Measurements from ENCODE around the gene EPHB6. TPM values are rescaled to one million over a fixed set of nuclear protein-coding genes. Genes with fewer than 3 reads are reported as not detected.

The EPHB6 gene
- total RNA-seq, 1 experiment from 2014 or later: 12.6 TPM

- Histone ChIP-seq H3K27ac (ENCODE audit: low read depth, low read length) (no peak overlapping the region), H3K4me3 (replicated peaks in 1 of 2; ENCODE audit: low read depth in 1 of 2, low read length in 2 of 2) (no peak overlapping the region), H3K4me2 (ENCODE audit: low read length) (no peak overlapping the region), H3K9ac (ENCODE audit: low read length) (no peak overlapping the region), H4K20me1 (ENCODE audit: insufficient read depth) (no peaks in the 10 kb centered on the region), H3K79me2 (ENCODE audit: insufficient read depth, low read length) (no peaks in the 10 kb centered on the region), H2AFZ (ENCODE audit: low read depth, low read length, poor library complexity, severe bottlenecking) (no peak overlapping the region), H3K4me1 (ENCODE audit: control insufficient read depth in 1 of 2, insufficient read depth in 2 of 2, low read length in 2 of 2) (no peaks in the 10 kb centered on the region), H3K9me2 (ENCODE audit: insufficient read depth) (no peaks in the 10 kb centered on the region), H3K27me3 (ENCODE audit: insufficient read depth, low read length) (no peaks in the 10 kb centered on the region), H3K9me3 (ENCODE audit: control insufficient read depth in 1 of 2, insufficient read depth in 1 of 2, low read depth in 1 of 2, low read length in 2 of 2) (no peaks in the 10 kb centered on the region), H3K36me3 (ENCODE audit: control insufficient read depth in 1 of 2, insufficient read depth in 2 of 2, low read length in 2 of 2) (no peaks in the 10 kb centered on the region)
- ChIA-PET RAD21 (ENCODE audit: low non-redundant PET in 1 of 2, low total read pairs in 2 of 2, uncharacterized antibody in 2 of 2, unreplicated experiment in 2 of 2) (interaction anchor here (0.7 to 1.2 kb wide), 4 partner anchors 88 to 342 kb away, joined by 3 to 5 read pairs (median 4); no protein-coding TSS in a partner anchor), CTCF (interaction anchor here (0.7 to 2.9 kb wide), 23 partner anchors 8 to 376 kb away, joined by 3 to 39 read pairs (median 4); partner anchors contain the start of genes EPHB6 and TRPV6), POLR2A (no interaction called here)
- ATAC-seq (peak; percentile 94), DNase-seq (ENCODE audit: low read depth, low spot score) (peak; percentile 28)
- no TSS peak for BruUV-seq (replicated peaks)
- TF ChIP-seq CTCF (IDR thresholded peaks at IDR 0.05 in 2 of 3, conservative IDR thresholded peaks at IDR 0.05 in 1 of 3; ENCODE audit: borderline replicate concordance in 1 of 3, insufficient read depth in 1 of 3, low read depth in 2 of 3, low read length in 2 of 3) (peak; percentile 76 to 93 (median 90)), POLR2AphosphoS5 (IDR thresholded peaks at IDR 0.05; ENCODE audit: low read depth, low read length) (no peak), RAD21 (IDR thresholded peaks at IDR 0.05; ENCODE audit: low read depth) (peak; percentile 40; the same call in 1 of the 2 replicates), YY1 (IDR thresholded peaks at IDR 0.05; ENCODE audit: extremely low read depth, insufficient replicate concordance, low read depth, low read length) (peak; percentile 23), EGR1 (IDR thresholded peaks at IDR 0.05; ENCODE audit: low read depth) (no peak)
- intact Hi-C loops (cut with micrococcal nuclease): loop anchor here (2.0 kb wide), 1 partner anchor 129 kb away; no protein-coding TSS in a partner anchor
Measured at GRCh38 chr7:142873281-142873784, 18.5 kb downstream of the EPHB6 start.

GRCh38 chr7:142873871-142874270 lies 19.0 kb downstream of the EPHB6 start:
- H3K27me3 ChIP-seq (ENCODE audit: insufficient read depth, low read length): no peaks in the 10 kb centered on the region
- no peak overlapping the region for H3K9ac ChIP-seq (ENCODE audit: low read length)
- no peaks in the 10 kb centered on the region for H3K36me3 ChIP-seq (ENCODE audit: control insufficient read depth in 1 of 2, insufficient read depth in 2 of 2, low read length in 2 of 2)
- H3K79me2 ChIP-seq (ENCODE audit: insufficient read depth, low read length): no peaks in the 10 kb centered on the region
- intact Hi-C loops (cut with micrococcal nuclease): loop anchor here (2.0 kb wide), 1 partner anchor 129 kb away; no protein-coding TSS in a partner anchor
- BruUV-seq (replicated peaks): no TSS peak
- no peaks in the 10 kb centered on the region for H3K4me1 ChIP-seq (ENCODE audit: control insufficient read depth in 1 of 2, insufficient read depth in 2 of 2, low read length in 2 of 2)
- RAD21 ChIA-PET (ENCODE audit: low non-redundant PET in 1 of 2, low total read pairs in 2 of 2, uncharacterized antibody in 2 of 2, unreplicated experiment in 2 of 2): interaction anchor here (1.0 to 1.1 kb wide), 2 partner anchors 87 kb away, joined by 5 read pairs; no protein-coding TSS in a partner anchor
- no peak overlapping the region for H3K27ac ChIP-seq (ENCODE audit: low read depth, low read length)
- H3K9me2 ChIP-seq (ENCODE audit: insufficient read depth): no peaks in the 10 kb centered on the region
- ATAC-seq (no peak), DNase-seq (ENCODE audit: low read depth, low spot score) (no peak)
- H3K4me3 ChIP-seq (replicated peaks in 1 of 2; ENCODE audit: low read depth in 1 of 2, low read length in 2 of 2): no peak overlapping the region
- H3K4me2 ChIP-seq (ENCODE audit: low read length): no peak overlapping the region
- no peaks in the 10 kb centered on the region for H4K20me1 ChIP-seq (ENCODE audit: insufficient read depth)
- POLR2A ChIA-PET: no interaction called here
- no peaks in the 10 kb centered on the region for H3K9me3 ChIP-seq (ENCODE audit: control insufficient read depth in 1 of 2, insufficient read depth in 1 of 2, low read depth in 1 of 2, low read length in 2 of 2)
- CTCF ChIA-PET: interaction anchor here (0.8 to 2.9 kb wide), 14 partner anchors 11 to 377 kb away, joined by 3 to 39 read pairs (median 5); partner anchors contain the start of gene TRPV6
- H2AFZ ChIP-seq (ENCODE audit: low read depth, low read length, poor library complexity, severe bottlenecking): no peak overlapping the region
- no peak for TF ChIP-seq JUND (IDR thresholded peaks at IDR 0.05)
- no peak for TF ChIP-seq EGR1 (IDR thresholded peaks at IDR 0.05; ENCODE audit: low read depth)
- no peak for TF ChIP-seq ELF1 (IDR thresholded peaks at IDR 0.05; ENCODE audit: borderline replicate concordance, low read depth)
- no peak for TF ChIP-seq POLR2A (IDR thresholded peaks at IDR 0.05; ENCODE audit: borderline replicate concordance, extremely low read depth, insufficient read depth, insufficient read length)
- TF ChIP-seq SIN3A (IDR thresholded peaks at IDR 0.05; ENCODE audit: low read depth): no peak
- no peak for TF ChIP-seq RAD21 (IDR thresholded peaks at IDR 0.05; ENCODE audit: low read depth)
- no peak for TF ChIP-seq CTCF (IDR thresholded peaks at IDR 0.05 in 2 of 3, conservative IDR thresholded peaks at IDR 0.05 in 1 of 3; ENCODE audit: borderline replicate concordance in 1 of 3, insufficient read depth in 1 of 3, low read depth in 2 of 3, low read length in 2 of 3)
- TF ChIP-seq TCF7L2 (IDR thresholded peaks at IDR 0.05; ENCODE audit: borderline replicate concordance, extremely low read depth, insufficient read depth, insufficient read length): no peak
- TF ChIP-seq FOSL1 (IDR thresholded peaks at IDR 0.05; ENCODE audit: low read depth): no peak
